Measurements from ENCODE around the gene NHLH1.

Gene NHLH1

DNA sequence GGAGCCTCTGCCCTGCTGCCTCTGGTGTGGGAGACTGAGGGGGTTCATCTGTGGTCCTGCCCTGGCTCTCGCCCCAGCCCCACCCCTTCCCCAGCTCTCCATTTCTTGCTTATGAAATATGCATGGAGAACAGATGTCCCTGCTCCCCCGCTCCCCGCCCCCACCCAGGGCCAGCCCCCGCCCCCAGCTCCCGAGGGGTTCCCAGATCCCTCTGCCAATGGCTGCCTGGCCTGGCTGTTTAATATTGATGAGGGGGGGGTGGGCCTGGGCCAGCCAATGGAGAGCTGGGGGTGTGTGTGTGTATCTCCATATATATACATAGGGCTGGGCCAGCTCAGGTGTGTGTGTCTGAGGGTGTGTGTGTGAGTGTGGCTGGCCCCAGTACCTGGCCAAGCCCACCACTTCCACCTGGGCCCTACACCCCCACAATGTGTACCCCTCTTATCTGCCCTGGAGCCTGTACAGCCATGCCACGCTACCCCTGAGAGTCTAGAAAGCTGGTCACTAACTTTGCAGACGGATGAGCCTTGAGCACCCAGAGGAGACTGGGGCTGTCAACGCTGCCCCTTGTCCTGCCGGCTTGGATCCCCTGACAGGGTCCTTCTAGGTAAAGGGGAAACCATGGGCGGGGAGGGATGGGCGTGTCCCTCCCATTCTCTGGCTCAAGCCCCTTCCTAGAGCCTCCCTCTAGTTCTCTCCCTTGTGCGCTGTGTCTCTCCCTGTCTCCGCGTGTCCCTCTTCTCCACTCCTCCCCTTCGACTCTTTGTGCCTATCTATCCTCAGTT lies at the start of gene NHLH1:
Gene NHLH1 (plus strand): TSS at position 341 of the 785 bp plus-strand sequence. CDS start 3,661 bp downstream, outside the sequence.
- Histone ChIP-seq H4K20me1 (ENCODE audit: insufficient read depth) (no peaks in the 10 kb centered on the region), H3K4me1 (ENCODE audit: low read depth, poor library complexity, severe bottlenecking) (peaks cover 6% of the 10 kb centered on the region), H3K4me3 (IDR thresholded peaks at IDR 0.05; ENCODE audit: insufficient read depth, low read depth, low read length) (no peak within 1 kb of the TSS), H3K4me2 (no peak within 1 kb of the TSS), H3K27ac (no peak within 1 kb of the TSS), H3K9ac (no peak within 1 kb of the TSS), H3K79me2 (ENCODE audit: insufficient read depth, low read depth) (no peaks in the 10 kb centered on the region), H3K36me3 (ENCODE audit: insufficient read depth) (no peaks in the 10 kb centered on the region), H3K27me3 (ENCODE audit: insufficient read depth, low read depth) (no peaks in the 10 kb centered on the region), H2AFZ (ENCODE audit: low read depth) (no peak within 1 kb of the TSS)
- TF ChIP-seq, protein P1, sequence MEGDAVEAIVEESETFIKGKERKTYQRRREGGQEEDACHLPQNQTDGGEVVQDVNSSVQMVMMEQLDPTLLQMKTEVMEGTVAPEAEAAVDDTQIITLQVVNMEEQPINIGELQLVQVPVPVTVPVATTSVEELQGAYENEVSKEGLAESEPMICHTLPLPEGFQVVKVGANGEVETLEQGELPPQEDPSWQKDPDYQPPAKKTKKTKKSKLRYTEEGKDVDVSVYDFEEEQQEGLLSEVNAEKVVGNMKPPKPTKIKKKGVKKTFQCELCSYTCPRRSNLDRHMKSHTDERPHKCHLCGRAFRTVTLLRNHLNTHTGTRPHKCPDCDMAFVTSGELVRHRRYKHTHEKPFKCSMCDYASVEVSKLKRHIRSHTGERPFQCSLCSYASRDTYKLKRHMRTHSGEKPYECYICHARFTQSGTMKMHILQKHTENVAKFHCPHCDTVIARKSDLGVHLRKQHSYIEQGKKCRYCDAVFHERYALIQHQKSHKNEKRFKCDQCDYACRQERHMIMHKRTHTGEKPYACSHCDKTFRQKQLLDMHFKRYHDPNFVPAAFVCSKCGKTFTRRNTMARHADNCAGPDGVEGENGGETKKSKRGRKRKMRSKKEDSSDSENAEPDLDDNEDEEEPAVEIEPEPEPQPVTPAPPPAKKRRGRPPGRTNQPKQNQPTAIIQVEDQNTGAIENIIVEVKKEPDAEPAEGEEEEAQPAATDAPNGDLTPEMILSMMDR (conservative IDR thresholded peaks at IDR 0.05; ENCODE audit: low read depth, low read length) = no peak

DNA sequence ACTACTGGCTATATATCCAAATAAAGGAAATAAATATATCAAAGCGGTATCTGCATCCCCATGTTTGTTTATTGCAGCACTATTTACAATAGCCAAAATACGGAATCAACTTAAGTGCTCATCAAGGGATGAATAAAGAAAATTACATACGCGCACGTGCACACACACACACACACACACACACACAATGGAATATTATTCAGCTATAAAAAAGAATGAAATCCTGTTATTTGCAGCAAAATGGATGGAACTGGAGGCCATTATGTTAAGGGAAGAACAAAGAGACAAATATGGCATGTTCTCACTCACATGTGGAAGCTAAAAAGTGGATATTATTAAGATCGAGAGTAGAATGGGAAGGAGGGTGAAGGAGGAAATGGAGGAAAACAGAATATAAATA lies 44.0 kb upstream of the NHLH1 start:
- Histone ChIP-seq H4K20me1 (ENCODE audit: insufficient read depth) (no peaks in the 10 kb centered on the region), H3K36me3 (ENCODE audit: insufficient read depth) (peaks cover 55% of the 10 kb centered on the region; the same call in 1 of the 2 replicates), H3K9ac (no peak overlapping the region), H3K4me2 (no peak overlapping the region), H3K79me2 (ENCODE audit: insufficient read depth, low read depth) (peaks cover 32% of the 10 kb centered on the region), H3K4me1 (ENCODE audit: low read depth, poor library complexity, severe bottlenecking) (peaks cover 6% of the 10 kb centered on the region), H3K27ac (no peak overlapping the region), H3K4me3 (IDR thresholded peaks at IDR 0.05; ENCODE audit: insufficient read depth, low read depth, low read length) (no peak overlapping the region), H2AFZ (ENCODE audit: low read depth) (no peak overlapping the region), H3K27me3 (ENCODE audit: insufficient read depth, low read depth) (no peaks in the 10 kb centered on the region)
- TF ChIP-seq, protein P1 (conservative IDR thresholded peaks at IDR 0.05; ENCODE audit: low read depth, low read length) = no peak

DNA sequence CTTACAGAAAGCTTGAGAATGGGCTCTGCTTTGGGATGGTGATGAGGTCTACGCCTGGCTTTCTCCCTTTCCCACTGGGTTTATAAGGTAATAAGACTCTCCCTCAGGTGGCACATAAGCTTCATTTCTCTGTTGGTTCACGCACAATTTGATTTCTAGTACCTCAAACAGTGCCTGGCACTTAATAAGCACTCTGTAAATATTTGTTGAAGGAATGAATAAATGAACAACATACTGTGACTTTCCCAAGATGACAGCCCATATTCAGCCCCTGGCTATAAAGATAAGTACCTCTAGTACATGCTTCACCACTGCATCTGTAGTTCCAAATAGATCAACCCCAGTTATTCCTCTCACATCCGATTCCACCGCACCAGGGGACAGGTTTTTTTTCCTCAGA lies 41.6 kb upstream of the NHLH1 start:
- Histone ChIP-seq H3K4me3 (IDR thresholded peaks at IDR 0.05; ENCODE audit: insufficient read depth, low read depth, low read length) (no peak overlapping the region), H3K9ac (no peak overlapping the region), H3K4me1 (ENCODE audit: low read depth, poor library complexity, severe bottlenecking) (peaks cover 6% of the 10 kb centered on the region), H3K27me3 (ENCODE audit: insufficient read depth, low read depth) (no peaks in the 10 kb centered on the region), H4K20me1 (ENCODE audit: insufficient read depth) (no peaks in the 10 kb centered on the region), H3K36me3 (ENCODE audit: insufficient read depth) (peaks cover 48% of the 10 kb centered on the region; the same call in 1 of the 2 replicates), H3K79me2 (ENCODE audit: insufficient read depth, low read depth) (peaks cover 24% of the 10 kb centered on the region), H3K27ac (no peak overlapping the region), H3K4me2 (no peak overlapping the region), H2AFZ (ENCODE audit: low read depth) (no peak overlapping the region)
- TF ChIP-seq, protein P1 (conservative IDR thresholded peaks at IDR 0.05; ENCODE audit: low read depth, low read length) = no peak

DNA sequence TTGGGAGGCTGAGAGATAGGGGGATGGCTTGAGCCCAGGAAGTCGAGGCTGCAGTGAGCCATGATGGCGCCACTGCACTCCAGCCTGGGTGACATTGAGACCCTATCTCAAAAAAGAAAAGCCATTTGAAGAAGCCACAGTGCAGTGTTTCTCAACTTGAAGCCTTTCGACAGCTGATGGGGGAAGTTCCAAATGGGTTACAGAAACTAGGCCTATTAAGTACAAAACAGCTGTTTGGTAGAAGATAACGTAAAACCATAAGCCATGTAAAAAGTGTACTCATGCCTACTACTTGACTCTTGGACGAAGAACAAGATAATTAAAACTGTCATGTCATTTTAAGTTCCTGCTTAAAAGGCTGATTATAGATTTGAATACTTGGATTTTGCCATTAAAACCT lies 40.5 kb upstream of the NHLH1 start:
- Histone ChIP-seq H3K4me3 (IDR thresholded peaks at IDR 0.05; ENCODE audit: insufficient read depth, low read depth, low read length) (no peak overlapping the region), H3K4me1 (ENCODE audit: low read depth, poor library complexity, severe bottlenecking) (peaks cover 5% of the 10 kb centered on the region), H3K27ac (no peak overlapping the region), H3K36me3 (ENCODE audit: insufficient read depth) (peaks cover 51% of the 10 kb centered on the region; the same call in 1 of the 2 replicates), H3K27me3 (ENCODE audit: insufficient read depth, low read depth) (no peaks in the 10 kb centered on the region), H4K20me1 (ENCODE audit: insufficient read depth) (no peaks in the 10 kb centered on the region), H3K79me2 (ENCODE audit: insufficient read depth, low read depth) (peaks cover 14% of the 10 kb centered on the region; the same call in 1 of the 2 replicates), H3K4me2 (no peak overlapping the region), H3K9ac (no peak overlapping the region), H2AFZ (ENCODE audit: low read depth) (no peak overlapping the region)
- TF ChIP-seq, protein P1 (conservative IDR thresholded peaks at IDR 0.05; ENCODE audit: low read depth, low read length) = no peak

Measured in KMS-11 (cell line).